Umbilical cord (tissue), 2 donors: Measurements from ENCODE around the gene WDR89. TPM values are rescaled to one million over a fixed set of nuclear protein-coding genes. Genes with fewer than 3 reads are reported as not detected.
A peak's percentile ranks its signal among the peaks of the same experiment; 100 is the strongest.
"Not testable (repeated sequence)": the region's sequence is repeated elsewhere in the genome, so short reads cannot be mapped to it uniquely, and the experiment has no call there.

Source experiments
- DNase-seq: peaks from one replicate; pipeline ENCODE4 v3.0.0-alpha.2; 2015; ENCODE audit warnings: low spot score
- total RNA-seq: library from RNA; depleted of rRNA; stranded (reverse); fragments of >200 nt; gene quantifications from one replicate; pipeline ENCODE4 v1.2.3, GENCODE V29; 2014; ENCODE audit warnings: low replicate concordance; ENCODE audit not compliant: insufficient read depth

WDR89 gene
- total RNA-seq, 1 donor from 2014 or later, result 22.9 TPM

DNA sequence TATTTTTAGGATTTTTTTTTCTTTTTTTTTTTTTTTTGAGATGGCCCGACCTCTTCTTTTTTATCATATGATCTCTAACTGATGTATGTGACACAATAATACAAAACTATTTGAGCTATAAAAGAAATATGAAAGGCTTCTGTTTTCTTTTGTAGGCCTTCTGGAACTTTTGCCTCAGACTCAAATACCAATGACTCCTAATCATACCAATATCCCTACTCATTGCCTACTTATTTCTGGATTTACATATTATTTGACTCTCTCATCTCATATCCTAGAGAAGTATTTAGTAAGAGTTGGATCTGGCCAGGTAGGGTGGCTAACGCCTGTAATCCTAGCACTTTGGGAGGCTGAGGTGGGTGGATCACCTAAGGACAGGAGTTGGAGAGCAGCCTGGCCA is 12.7 kb upstream of the WDR89 start:
- no peak for DNase-seq

DNA sequence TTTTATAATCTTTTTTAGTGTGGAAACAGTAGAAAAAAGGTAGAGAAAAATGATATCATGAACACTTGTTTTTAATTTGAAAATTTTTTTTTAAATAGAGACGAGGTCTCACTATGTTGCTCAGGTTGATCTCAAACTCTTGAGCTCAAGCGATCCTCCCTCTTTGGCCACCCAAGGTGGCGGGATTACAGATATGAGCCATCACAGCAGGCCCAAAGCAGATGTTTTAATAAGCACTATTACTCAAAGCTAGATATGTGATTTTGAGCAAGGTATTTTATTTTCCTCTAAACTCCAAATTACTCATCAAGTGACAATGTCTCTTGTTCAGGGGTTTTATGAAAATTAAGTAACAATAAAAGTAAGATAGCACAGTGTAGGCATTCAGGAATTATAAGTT is 10.7 kb upstream of the WDR89 start:
- no peak for DNase-seq

DNA sequence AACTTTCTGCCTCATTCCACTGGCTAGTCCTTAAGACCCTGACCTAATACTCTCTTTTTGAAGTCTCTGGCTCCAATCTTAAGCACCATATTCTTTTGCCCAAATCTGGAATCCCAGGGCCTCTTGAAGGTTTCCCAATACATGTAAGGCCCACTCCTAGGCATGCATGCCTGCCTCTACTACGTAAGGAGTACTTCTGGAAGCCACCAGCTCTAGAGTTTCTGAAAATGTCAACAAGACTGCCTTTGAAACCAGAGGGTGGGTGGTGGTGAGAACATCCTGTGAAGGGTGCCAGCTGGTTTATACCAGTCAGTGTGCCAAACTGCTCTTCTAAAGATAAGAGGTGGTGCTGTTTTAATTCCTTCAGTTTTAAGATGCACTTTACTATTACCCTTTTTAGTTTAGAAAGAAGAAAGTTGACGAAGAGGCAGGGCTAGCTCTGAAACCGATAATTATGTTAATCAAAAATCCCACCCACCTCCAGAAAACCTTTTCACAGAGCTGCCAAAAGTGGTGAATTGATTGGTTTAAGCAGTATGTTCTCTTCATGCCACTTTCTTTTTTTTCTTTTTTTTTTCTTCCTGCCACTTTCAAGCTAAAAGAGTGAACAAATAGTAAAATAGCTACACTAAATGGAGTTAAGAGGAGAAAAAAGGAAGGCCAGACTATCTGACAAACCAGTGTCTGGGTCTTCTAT is 8.7 kb upstream of the WDR89 start:
- DNase-seq, result peak; percentile 86

DNA sequence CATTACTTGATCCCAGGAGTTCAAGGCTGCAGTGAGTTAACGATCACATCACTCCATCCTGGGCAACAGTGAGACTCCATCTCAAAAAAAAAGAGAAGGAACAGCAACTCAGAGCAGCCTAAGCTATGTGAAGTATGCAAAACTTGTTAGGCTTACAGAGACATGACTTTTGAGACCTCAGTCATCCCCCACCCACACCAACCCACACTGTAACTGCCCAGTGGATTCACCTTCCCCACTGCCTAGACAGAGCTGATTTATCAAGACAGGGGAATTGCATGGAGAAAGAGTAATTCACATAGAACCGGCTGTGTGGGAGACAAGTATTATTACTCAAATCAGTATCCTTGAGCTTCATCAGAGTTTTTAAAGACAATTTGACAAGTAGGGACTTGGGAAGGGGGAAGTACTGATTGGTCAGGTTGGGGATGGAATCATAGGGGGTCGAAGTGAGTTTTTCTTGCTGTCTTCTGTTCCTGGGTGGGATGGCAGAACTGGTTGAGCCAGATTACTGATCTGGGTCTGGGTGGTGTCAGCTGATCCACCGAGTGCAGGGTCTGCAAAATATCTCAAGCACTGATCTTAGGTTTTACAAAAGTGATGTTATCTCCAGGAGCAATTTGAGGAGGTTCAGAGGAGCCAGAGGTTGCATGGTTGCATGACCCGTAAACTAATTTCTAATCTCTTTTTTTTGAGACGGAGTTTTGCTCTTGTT is 6.2 kb upstream of the WDR89 start:
- DNase-seq, result peak; percentile 35

DNA sequence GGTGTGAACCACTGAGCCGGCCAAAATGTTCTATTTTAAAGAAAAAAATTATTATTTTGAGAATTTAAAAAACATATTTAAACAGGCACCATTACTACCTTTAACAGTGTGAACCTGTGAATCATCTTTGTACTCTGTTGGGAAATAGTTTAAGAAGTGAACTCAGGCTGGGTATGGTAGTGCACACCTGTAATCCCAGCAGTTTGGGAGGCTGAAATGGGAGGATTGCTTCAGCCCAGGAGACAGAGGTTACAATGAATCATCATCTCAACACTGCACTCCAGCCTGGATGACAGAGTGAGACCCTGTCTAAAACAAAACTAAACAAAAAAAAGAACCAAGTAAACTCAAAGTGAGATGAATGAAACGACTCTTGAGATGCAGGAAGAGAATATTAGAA is 3.1 kb upstream of the WDR89 start:
- no peak for DNase-seq

DNA sequence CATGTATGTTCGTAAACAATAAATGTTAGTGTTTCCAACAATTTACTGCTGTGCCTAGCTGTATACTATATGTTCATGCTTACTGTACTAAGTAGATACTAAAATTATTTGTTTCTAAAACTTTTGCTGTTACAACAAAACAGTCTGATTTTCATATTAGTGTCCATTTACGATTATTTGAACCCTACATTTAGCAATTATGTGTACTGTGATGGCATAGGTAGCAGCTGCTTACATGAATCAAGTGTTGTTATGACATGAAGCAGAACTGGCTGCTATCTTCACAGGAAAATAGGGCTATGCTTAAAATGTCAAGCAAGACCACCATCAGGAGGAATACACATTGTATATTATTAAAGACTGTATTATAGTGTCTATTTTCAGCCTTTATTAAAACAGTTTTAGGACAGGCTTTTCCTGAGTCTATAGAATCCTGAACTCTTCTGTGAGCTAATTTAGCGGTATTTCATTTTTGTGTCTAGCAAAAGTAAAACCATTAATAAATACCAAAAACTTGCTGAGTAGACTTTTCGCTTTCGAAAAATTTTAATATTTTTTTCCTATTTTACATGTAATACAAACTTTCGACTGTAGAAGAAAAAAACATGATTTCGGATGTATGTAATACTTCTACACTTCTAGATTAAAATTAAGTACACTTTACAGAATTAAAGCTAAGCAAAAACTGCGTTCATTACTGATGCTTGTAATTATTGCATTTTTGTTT is 1.1 kb upstream of the WDR89 start:
- no peak for DNase-seq

DNA sequence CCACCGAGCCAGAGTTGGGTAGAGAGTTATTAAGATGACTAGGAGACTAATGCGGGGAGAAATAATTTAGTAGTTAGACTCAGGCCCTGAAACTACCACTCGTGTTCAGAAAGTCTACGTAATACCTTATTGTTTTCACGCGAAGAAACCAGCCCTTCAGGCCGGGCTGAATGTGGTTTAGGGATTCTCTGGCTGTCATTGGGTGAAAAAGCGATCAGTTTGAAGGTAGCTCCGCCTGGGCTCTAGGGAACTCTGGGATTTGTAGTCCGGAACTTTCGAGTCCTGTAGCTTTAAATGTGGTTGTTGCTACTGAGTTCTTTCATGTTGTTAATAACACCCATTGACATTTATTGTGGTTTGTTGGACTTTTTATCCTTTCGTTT is 549 bp upstream of the WDR89 start:
- peak; percentile 99 for DNase-seq

DNA sequence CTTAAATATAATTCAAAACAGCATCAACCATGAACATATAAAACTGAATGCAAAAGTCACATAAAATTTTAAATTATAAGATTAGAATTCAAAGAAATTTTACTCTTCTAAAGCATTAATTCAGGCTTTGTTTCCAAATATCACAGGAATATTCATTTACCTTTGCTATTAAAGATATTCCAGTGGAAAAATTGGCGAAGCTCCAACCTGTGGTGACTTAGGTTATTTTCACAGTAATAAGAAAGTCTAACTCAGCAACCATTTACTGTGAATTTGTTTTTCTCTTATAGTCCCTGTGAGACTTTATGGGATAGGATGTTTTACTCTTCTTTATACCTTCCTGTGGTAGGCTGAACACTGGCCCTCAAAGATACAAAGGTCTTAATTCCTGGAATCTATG is 3.2 kb downstream of the WDR89 start:
- DNase-seq, result no peak

DNA sequence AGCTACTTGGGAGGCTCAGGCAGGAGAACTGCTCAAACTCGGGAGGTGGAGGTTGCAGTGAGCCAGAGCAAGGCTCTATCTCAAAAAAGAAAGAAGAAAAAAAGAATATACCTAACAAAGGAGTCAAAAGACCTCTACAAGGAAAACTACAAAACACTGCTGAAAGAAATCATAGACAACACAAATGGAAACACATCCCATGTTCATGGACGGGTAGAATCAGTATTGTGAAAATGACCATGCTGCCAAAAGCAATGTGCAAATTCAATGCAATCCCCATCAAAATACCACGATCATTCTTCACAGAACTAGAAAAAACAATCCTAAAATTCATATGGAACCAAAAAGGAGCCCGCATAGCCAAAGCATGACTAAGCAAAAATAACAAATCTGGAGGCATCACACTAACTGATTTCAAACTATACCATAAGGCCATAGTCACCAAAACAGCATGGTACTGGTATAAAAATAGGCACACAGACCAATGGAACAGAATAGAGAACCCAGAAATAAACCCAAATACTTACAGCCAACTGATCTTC is 5.5 kb downstream of the WDR89 start:
- DNase-seq, result not testable (repeated sequence)

DNA sequence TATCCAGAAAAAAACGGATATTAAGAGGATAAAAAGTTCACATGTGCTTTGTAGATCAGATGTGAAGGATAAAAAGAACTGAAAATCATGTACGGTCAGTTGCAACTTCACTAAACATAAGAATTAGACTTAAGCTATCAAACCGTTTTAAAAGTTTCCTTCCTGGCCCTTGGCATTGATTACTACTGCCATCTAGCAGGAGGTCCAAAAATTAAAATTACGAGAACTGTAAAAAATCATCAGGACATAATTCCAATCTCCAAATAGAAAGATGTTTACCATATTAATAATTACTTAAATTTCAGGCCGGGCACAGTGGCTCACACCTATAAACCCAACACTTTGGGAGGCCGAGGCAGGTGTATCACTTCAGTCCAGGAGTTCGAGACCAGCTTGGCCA is 7.9 kb downstream of the WDR89 start:
- no peak for DNase-seq

DNA sequence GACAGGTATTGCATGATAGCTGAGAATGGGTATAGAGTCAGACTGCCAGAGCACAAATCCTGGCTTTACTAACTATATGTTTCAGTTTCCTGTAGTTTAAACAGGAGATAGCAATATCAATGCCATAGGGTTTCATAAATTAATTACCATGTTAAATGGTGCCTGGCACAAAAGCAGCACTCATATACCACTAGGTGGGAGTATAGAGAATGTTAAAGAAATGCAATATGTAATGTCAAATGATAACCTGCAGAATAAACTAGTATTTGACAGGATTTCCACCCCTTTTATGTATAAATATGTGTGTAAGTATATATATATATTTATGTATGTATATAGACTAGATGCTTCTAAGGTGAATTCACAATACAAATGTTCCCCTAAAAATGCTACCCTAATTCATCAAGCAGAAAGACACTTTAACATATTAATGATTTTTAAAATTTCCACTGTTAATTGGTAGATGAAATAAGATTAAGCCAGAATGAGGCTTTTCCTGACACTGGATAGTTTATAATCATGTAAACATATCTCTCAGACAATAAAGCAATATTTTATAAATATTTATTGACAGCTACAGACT is 8.6 kb downstream of the WDR89 start:
- no peak for DNase-seq

DNA sequence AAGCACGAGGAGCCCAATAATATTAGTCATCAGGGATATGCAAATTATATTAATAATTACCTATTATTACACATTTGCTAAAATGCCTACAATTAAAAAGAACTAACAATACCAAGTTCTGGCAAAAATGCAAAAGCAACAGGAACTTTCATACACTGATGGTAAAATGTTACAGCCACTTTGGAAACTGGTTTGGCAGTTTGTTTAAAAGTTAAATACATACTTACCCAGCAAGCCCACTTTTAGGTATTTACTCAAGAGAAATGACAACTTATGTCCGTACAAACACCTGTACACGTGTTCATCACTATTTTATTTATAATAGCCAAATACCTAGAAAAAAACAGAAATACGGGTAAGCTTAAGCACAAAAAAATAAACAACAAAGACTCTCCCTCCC is 17.0 kb downstream of the WDR89 start:
- no peak for DNase-seq

DNA sequence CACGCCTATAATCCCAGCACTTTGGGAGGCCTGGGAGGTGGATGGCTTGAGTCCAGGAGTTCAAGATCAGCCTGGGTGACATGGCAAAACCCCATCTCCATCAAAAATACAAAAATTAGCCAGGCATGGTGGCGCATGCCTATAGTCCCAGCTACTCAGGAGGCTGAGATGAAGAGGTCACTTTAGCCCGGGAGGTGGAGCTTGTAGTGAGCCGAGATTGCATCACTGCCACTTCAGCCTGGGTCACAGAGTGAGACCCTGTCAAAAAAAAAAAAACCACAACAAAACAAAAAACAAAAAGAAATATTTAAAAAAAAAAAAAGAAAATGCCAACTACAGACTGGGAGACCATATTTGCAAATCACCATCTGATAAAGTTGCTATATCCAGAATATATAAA is 17.5 kb downstream of the WDR89 start:
- DNase-seq, result no peak

DNA sequence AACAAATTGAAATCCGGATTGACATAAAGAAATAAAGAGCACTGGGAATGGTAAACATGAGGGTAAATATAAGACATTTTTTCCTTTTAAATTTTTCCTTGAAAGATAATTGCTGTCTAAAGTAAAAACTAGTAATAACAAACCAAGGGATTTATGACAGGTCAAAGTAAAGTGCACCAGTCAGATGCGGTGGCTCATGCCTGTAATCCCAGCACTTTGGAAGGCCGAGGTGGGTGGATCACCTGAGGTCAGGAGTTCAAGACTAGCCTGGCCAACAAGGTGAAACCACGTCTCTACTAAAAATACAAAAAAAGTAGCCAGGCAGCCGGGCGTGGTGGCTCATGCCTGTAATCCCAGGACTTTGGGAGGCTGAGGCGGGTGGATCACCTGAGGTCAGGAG is 19.7 kb downstream of the WDR89 start:
- not testable (repeated sequence) for DNase-seq

DNA sequence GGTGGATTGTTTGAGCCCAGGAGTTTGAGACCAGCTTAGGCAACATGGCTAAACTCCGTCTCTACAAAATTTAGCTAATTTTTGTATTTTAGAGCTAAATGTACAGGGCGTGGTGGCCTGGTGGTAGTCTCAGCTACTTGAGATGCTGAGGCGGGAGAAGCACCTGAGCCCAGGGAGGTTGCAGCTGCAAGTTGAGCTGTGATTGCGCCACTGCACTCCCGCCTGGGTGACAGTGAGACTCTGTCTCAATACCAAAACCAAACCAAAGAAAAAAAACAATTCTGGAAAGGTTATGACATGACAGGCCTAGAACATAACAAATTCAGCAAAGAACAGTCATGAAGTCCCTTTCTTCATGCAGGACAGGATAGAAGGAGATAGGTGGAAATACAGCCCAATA is 25.7 kb downstream of the WDR89 start:
- no peak for DNase-seq

DNA sequence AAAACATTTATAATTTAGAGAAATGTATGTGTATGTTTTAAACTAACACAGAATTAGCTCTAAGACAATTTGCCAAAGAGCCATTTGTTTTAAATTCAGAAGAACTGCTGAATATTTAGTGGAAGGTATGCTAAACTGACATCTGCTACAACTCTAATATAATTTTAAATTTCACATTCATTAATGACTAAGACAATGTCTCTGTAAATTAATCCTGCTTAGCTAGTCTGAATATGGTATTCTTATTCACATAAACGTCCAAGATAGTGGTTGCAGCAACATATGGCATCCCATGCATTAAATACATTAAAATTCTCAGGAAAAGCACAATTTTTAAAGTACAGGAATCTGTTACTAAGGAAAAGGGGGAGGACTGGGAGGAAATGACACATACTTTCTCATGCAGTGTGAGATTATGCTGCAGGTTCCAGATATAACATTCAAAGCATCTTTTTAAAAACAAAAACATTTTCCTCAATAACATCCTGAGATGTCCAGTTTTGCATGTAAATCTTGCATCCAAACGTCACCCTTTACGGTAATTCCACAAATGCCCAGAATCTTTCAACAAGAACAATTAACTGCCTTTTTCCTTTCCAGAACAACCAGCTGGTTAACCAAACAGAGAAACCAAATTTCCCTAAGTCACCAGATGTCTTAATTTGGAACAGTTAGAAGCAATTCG is 26.9 kb downstream of the WDR89 start:
- peak; percentile 25 for DNase-seq

DNA sequence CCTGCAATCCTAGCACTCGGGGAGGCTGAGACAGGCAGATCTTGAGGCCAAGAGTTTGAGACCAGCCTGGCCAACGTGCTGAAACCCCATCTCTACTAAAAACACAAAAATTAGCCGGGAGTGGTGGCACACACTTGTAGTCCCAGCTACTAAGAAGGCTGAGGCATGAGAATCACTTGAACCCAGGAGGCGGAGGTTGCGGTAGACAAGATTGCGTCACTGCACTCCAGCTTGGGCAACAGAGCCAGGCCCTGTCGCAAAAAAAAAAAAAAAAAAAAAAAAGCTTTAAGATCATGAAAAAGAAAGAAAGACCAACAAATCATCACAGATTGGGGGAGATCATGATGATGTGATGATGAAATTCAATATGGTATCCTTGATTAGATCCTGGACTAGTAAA is 30.6 kb downstream of the WDR89 start:
- no peak for DNase-seq

DNA sequence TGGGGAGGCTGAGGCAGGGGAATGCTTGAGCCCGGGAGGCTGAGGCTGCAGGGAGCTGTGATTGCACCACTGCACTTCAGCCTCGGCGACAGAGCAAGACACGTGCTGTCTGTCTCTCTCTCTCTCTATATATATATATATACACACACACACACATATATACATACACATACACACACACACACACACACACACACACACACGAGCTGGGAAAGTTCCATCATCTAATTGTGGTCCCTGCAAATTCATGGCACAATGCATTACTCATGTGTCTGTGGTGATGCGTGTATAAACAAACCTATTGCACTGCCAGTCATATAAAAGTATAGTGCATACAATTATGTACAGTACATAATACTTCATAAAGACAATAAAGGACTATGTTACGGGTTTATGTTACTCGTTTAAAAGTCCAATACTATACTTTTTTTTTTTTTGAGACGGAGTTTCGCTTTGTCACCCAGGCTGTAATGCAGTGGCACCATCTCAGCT is 36.6 kb downstream of the WDR89 start:
- DNase-seq, result no peak

DNA sequence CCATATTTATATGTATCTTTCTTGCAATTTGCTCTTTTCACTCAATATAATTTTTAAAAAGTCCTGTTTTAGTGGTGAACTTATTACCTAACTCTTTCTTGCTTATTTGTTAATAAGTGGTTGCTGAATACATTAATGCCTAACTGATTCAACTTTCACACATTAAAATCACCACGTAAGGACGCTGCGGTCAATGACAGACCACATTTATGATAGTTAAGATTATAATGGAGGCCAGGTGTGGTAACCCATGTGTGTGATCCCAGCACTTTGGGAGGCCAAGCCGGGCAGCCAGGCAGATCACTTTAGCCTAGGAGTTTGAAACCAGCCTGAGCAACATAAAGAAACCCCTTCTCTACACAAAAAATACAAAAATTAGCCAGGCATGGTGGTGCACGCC is 37.0 kb downstream of the WDR89 start:
- no peak for DNase-seq

DNA sequence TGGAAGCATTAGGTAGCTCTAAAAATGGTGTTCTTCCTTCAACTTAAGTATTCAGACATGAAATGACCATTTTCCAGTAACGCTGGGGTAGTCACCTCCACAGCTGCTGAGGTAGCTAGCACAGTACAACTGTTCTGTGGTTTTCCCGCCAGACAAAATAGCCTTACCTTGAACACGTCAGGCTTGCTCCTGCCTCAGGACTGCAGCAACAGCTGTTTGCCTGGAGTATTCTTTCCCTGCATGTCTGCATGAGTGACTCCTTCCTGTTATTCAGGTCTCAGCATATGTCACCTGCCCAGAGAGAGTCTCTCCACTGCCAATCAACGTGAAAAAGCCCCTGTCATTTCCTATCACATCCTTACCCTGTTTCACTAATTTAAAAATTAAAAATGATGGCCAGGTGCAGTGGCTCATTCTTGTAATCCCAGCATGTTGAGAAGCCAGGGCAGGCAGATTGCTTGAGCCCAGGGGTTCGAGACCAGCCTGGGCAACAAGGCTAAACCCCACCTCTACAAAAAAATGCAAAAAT is 37.9 kb downstream of the WDR89 start:
- no peak for DNase-seq

DNA sequence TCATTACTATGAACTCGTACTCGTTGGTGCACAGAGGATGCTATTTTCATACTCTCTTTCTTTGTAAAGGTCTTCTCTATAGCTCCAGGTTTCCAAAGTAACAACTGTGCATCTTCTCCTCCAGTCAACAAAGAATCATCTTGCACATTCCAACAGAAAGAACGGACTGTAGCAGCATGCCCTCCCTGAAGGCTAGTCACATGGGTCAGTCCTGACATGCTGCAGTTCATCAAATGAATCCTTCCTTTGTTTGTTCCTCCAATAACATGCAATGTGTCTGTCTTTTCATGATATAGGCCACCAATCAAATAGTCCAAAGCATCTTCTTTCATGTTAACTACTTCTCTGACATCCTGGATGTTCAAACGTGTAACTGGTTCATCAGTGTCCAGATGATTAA is 42.9 kb downstream of the WDR89 start:
- no peak for DNase-seq
